H1 (cell line): ENCODE data around the gene CAPN15. TPM values are rescaled to one million over a fixed set of nuclear protein-coding genes. Genes with fewer than 3 reads are reported as not detected.

Experiments
- CTCF ChIA-PET: fragments of 300-600 bp; sonication (Branson Sonifier 250); formaldehyde crosslinking; loops from one replicate; lab custom pipeline; 2021; ENCODE audit not compliant: partially characterized antibody; lab: Charles Lee
- POLR2A ChIA-PET: fragments of 300-600 bp; sonication (Branson Sonifier 250); formaldehyde crosslinking; loops from one replicate; lab custom pipeline; 2021; ENCODE audit warnings: inconsistent platforms; ENCODE audit not compliant: partially characterized antibody; lab: Charles Lee
- DNase-seq, 2 experiments: peaks; one replicate each; pipeline versions ENCODE4 v3.0.0 to v3.0.0-alpha.2; 2010 to 2022; ENCODE audit warnings: low spot score in 2 of 2, low read depth in 1 of 2, mixed read lengths in 1 of 2
- FAIRE-seq: peaks from 2 replicates; lab custom pipeline; 2011; peaks lifted over from hg19 to GRCh38; lab: Jason Lieb, UNC
- H2AFZ ChIP-seq: 2 replicates; pipeline ENCODE4 v1.8.1; 2012; ENCODE audit warnings: low read length, inconsistent platforms
- H2AK5ac ChIP-seq: 2 replicates; pipeline ENCODE4 v1.6.1; 2013; ENCODE audit warnings: low read depth, low read length
- H2BK120ac ChIP-seq: replicated peaks from 2 replicates; pipeline ENCODE3; 2013; ENCODE audit warnings: low read depth, low read length, inconsistent platforms
- H2BK12ac ChIP-seq: 2 replicates; pipeline ENCODE4 v1.6.1; 2013; ENCODE audit warnings: low read depth, low read length
- H2BK15ac ChIP-seq: 2 replicates; pipeline ENCODE4 v1.6.1; 2013; ENCODE audit warnings: low read length
- H2BK20ac ChIP-seq: 2 replicates; pipeline ENCODE4 v1.6.1; 2013; ENCODE audit warnings: low read length
- H2BK5ac ChIP-seq: 2 replicates; pipeline ENCODE4 v1.6.1; 2013; ENCODE audit warnings: low read depth, low read length
- H3K14ac ChIP-seq: 2 replicates; pipeline ENCODE4 v1.6.1; 2013; ENCODE audit warnings: inconsistent platforms; ENCODE audit not compliant: insufficient read length
- H3K18ac ChIP-seq: 2 replicates; pipeline ENCODE4 v1.6.1; 2013; ENCODE audit warnings: low read length; ENCODE audit errors: extremely low read depth
- H3K23ac ChIP-seq: 2 replicates; pipeline ENCODE4 v1.6.1; 2013; ENCODE audit warnings: inconsistent platforms; ENCODE audit not compliant: insufficient read length
- H3K23me2 ChIP-seq: 2 replicates; pipeline ENCODE4 v1.6.1; 2013; ENCODE audit warnings: low read depth, low read length
- H3K27ac ChIP-seq: 2 replicates; pipeline ENCODE4 v1.6.1; 2011; ENCODE audit warnings: low read depth, low read length, inconsistent platforms
- H3K27me3 ChIP-seq, 4 experiments: replicated peaks in 1 of 4; 1 replicate in 1 of 4; 2 replicates in 3 of 4; pipeline versions ENCODE4 v1.6.1 to v1.8.1; 2011 to 2013; ENCODE audit warnings: low read length in 3 of 4, mild to moderate bottlenecking in 3 of 4, inconsistent platforms in 2 of 4, mixed read lengths in 2 of 4, moderate library complexity in 1 of 4; ENCODE audit not compliant: control insufficient read depth in 3 of 4, insufficient read depth in 3 of 4; ENCODE audit errors: extremely low read depth in 1 of 4
- H3K36me3 ChIP-seq, 4 experiments: 2 replicates each; pipeline versions ENCODE4 v1.6.1 to v1.8.1; 2011 to 2013; ENCODE audit warnings: mild to moderate bottlenecking in 4 of 4, low read length in 3 of 4, moderate library complexity in 2 of 4, control low read depth in 1 of 4, inconsistent platforms in 1 of 4; ENCODE audit not compliant: insufficient read depth in 4 of 4, control insufficient read depth in 2 of 4
- H3K4ac ChIP-seq: replicated peaks from 2 replicates; pipeline ENCODE3; 2013; ENCODE audit warnings: low read length, low read depth, mixed read lengths, inconsistent platforms; ENCODE audit not compliant: insufficient read length
- H3K4me1 ChIP-seq, 4 experiments: replicated peaks in 1 of 4; 1 replicate in 1 of 4; 2 replicates in 3 of 4; pipeline versions ENCODE4 v1.6.1 to v1.8.1; 2011 to 2013; ENCODE audit warnings: low read length in 3 of 4, inconsistent platforms in 2 of 4, mixed read lengths in 1 of 4; ENCODE audit not compliant: insufficient read depth in 4 of 4, control insufficient read depth in 3 of 4
- H3K4me2 ChIP-seq, 2 experiments: 2 replicates each; pipeline versions ENCODE4 v1.6.1 to v1.8.1; 2011 to 2013; ENCODE audit warnings: low read depth in 2 of 2, low read length in 2 of 2, control low read depth in 1 of 2, inconsistent platforms in 1 of 2, mild to moderate bottlenecking in 1 of 2; ENCODE audit not compliant: insufficient read depth in 1 of 2
- H3K4me3 ChIP-seq, 4 experiments: fragments of 200-600, 300-600 bp in 1 of 4; sonication (generic), shearing (Covaris generic), sonication (Bioruptor Twin) in 1 of 4; 2 replicates each; pipeline versions ENCODE4 v1.5.1 to v1.8.1; 2011 to 2016; ENCODE audit warnings: low read length in 4 of 4, low read depth in 3 of 4, control low read depth in 2 of 4, inconsistent platforms in 2 of 4, mild to moderate bottlenecking in 2 of 4, mixed read lengths in 1 of 4, moderate library complexity in 1 of 4; ENCODE audit not compliant: insufficient read depth in 2 of 4; ENCODE audit errors: extremely low read depth in 1 of 4
- H3K56ac ChIP-seq: replicated peaks from 2 replicates; pipeline ENCODE3; 2013; ENCODE audit warnings: low read depth, mild to moderate bottlenecking, mixed read lengths, low read length, inconsistent platforms; ENCODE audit not compliant: insufficient read length
- H3K79me1 ChIP-seq: 2 replicates; pipeline ENCODE4 v1.6.1; 2013; ENCODE audit warnings: low read depth, low read length, control low read depth
- H3K79me2 ChIP-seq, 2 experiments: 2 replicates each; pipeline versions ENCODE4 v1.6.1 to v1.8.1; 2012 to 2013; ENCODE audit warnings: low read length in 2 of 2, mild to moderate bottlenecking in 2 of 2, inconsistent platforms in 1 of 2; ENCODE audit not compliant: insufficient read depth in 2 of 2, control insufficient read depth in 1 of 2
- H3K9ac ChIP-seq, 4 experiments: replicated peaks in 1 of 4; 1 replicate in 1 of 4; 2 replicates in 3 of 4; pipeline versions ENCODE4 v1.6.1 to v1.8.1; 2011 to 2013; ENCODE audit warnings: low read depth in 3 of 4, low read length in 3 of 4, control low read depth in 2 of 4, mild to moderate bottlenecking in 2 of 4, moderate library complexity in 2 of 4, inconsistent platforms in 1 of 4; ENCODE audit errors: extremely low read depth in 1 of 4
- H3K9me3 ChIP-seq, 2 experiments: 2 replicates each; pipeline versions ENCODE4 v1.6.1 to v1.8.1; 2012 to 2013; ENCODE audit warnings: mild to moderate bottlenecking in 2 of 2, moderate library complexity in 2 of 2, control low read depth in 1 of 2, inconsistent platforms in 1 of 2, low read depth in 1 of 2, low read length in 1 of 2, mixed read lengths in 1 of 2; ENCODE audit not compliant: insufficient read depth in 2 of 2
- H4K20me1 ChIP-seq, 2 experiments: replicated peaks in 1 of 2; 2 replicates each; pipeline versions ENCODE3 to v1.8.1; 2011 to 2013; ENCODE audit warnings: inconsistent platforms in 2 of 2, low read length in 2 of 2, mild to moderate bottlenecking in 1 of 2; ENCODE audit not compliant: insufficient read depth in 2 of 2, control insufficient read depth in 1 of 2
- H4K5ac ChIP-seq: 2 replicates; pipeline ENCODE4 v1.6.1; 2013; ENCODE audit warnings: low read length, low read depth, mixed read lengths, inconsistent platforms; ENCODE audit not compliant: insufficient read length
- H4K8ac ChIP-seq: 2 replicates; pipeline ENCODE4 v1.8.0; 2013; ENCODE audit warnings: mild to moderate bottlenecking, moderate library complexity, low read length, inconsistent platforms; ENCODE audit not compliant: insufficient read depth; ENCODE audit errors: extremely low read depth
- H4K91ac ChIP-seq: replicated peaks from 2 replicates; pipeline ENCODE3; 2013; ENCODE audit warnings: low read length, mixed read lengths, inconsistent platforms; ENCODE audit not compliant: insufficient read length
- ATF2 ChIP-seq: IDR thresholded peaks from 2 replicates; pipeline ENCODE4 v1.6.1; 2012; ENCODE audit warnings: low read length, inconsistent platforms
- BRCA1 ChIP-seq: IDR thresholded peaks from 2 replicates; pipeline ENCODE4 v1.6.1; 2012; ENCODE audit warnings: low read depth, low read length, improper control_type of control experiment
- CEBPB ChIP-seq: IDR thresholded peaks from 2 replicates; pipeline ENCODE4 v1.6.1; 2012; ENCODE audit warnings: low read depth, low read length
- CTBP2 ChIP-seq: IDR thresholded peaks from 2 replicates; pipeline ENCODE4 v1.7.0; 2011; ENCODE audit warnings: borderline replicate concordance, mild to moderate bottlenecking, moderate library complexity, mixed read lengths, low read length; ENCODE audit not compliant: insufficient read depth, insufficient read length
- POLR2A ChIP-seq, 2 experiments: IDR thresholded peaks; 1 replicate in 1 of 2; 2 replicates in 1 of 2; pipeline ENCODE4 v1.6.1; 2011; ENCODE audit warnings: low read depth in 2 of 2, low read length in 2 of 2, mild to moderate bottlenecking in 2 of 2; ENCODE audit errors: control extremely low read depth in 1 of 2
- SIX5 ChIP-seq: IDR thresholded peaks from 2 replicates; pipeline ENCODE4 v1.6.1; 2011; ENCODE audit warnings: mild to moderate bottlenecking, low read depth, low read length
- WGBS, 2 experiments: shearing (Covaris generic) in 1 of 2; methylation state at CpG; one replicate each; pipeline versions ENCODE4 v1.1.6 to v1.1.7; 2013 to 2015; ENCODE audit warnings: low lambda C conversion rate in 2 of 2, mixed read lengths in 2 of 2, inconsistent platforms in 1 of 2, low coverage in 1 of 2, missing lambda C conversion rate in 1 of 2; ENCODE audit not compliant: insufficient replicate concordance in 2 of 2, insufficient coverage in 1 of 2, insufficient read length in 1 of 2; ENCODE audit errors: extremely low coverage in 1 of 2, missing lambda C conversion rate in 1 of 2; 5-methylcytosine and 5-hydroxymethylcytosine counted together
- polyA plus RNA-seq, 7 experiments: library from polyadenylated mRNA; depleted of rRNA in 3 of 7; stranded (reverse) in 5 of 7; unstranded in 2 of 7; fragments of >200 nt in 5 of 7; fragments of 200-250 nt in 2 of 7; gene quantifications; 1 replicate in 5 of 7; 2 replicates in 1 of 7; 4 replicates in 1 of 7; pipeline versions ENCODE4 v1.2.1 to v1.2.3, GENCODE V29; 2011 to 2013; ENCODE audit warnings: missing spikeins in 2 of 7, mixed read lengths in 2 of 7
- total RNA-seq: library from RNA; stranded (reverse); fragmentation: NEBNext Ultra II Directional; extraction: Animal tissue kit (Norgen Biotek cat#: 25700); gene quantifications from 2 replicates; pipeline ENCODE4 v1.2.1, GENCODE V29; 2021

CAPN15 gene
- total and polyA plus RNA-seq, 2 of the 8 experiments (the other 6 are each of a cell fraction or from before 2014, with no cell fraction given), result 38.9 to 76.9 TPM

- Histone ChIP-seq H3K56ac (no peak overlapping the region), H3K27me3 (peaks cover 0 to 37% (median 27%) of the 10 kb centered on the region in 4 experiments; a peak in 5 of 7 replicates), H4K5ac (no peak overlapping the region), H3K23ac (no peak overlapping the region), H3K27ac (no peak overlapping the region), H3K4me3 (no peak overlapping the region), H3K79me1 (peaks cover 8% of the 10 kb centered on the region; the same call in 1 of the 2 replicates), H2BK15ac (no peak overlapping the region), H2AK5ac (peak overlapping the region; percentile 56; the same call in 1 of the 2 replicates), H2AFZ (no peak overlapping the region), H3K4me1 (peaks cover 0 to 33% (median 23%) of the 10 kb centered on the region in 4 experiments; a peak in 6 of 7 replicates), H3K36me3 (no peaks in the 10 kb centered on the region), H3K4ac (peak overlapping the region; percentile 11), H3K23me2 (peaks cover 12% of the 10 kb centered on the region), H3K9ac (no peak overlapping the region), H3K79me2 (peaks cover 0 to 15% of the 10 kb centered on the region in 2 experiments; a peak in 2 of 4 replicates), H3K9me3 (no peaks in the 10 kb centered on the region), H2BK120ac (no peak overlapping the region), H3K14ac (no peak overlapping the region), H2BK12ac (0 out of 2 replicates have a peak overlapping the region, but pooled peaks have one; percentile 50), H3K18ac (no peak overlapping the region), H4K8ac (no peak overlapping the region), H3K4me2 (no peak overlapping the region), H2BK20ac (no peak overlapping the region), H2BK5ac (no peak overlapping the region), H4K91ac (no peak overlapping the region), H4K20me1 (peaks cover 12 to 34% of the 10 kb centered on the region in 2 experiments)
- ChIA-PET CTCF (interaction anchor here (0.6 to 4.3 kb wide), 6 partner anchors 9 to 295 kb away, joined by 3 to 30 read pairs (median 3); no protein-coding TSS in a partner anchor), POLR2A (interaction anchor here (0.6 to 2.3 kb wide), 14 partner anchors 8 to 134 kb away, joined by 3 to 9 read pairs (median 4); partner anchors contain the start of genes ANTKMT, METTL26, NHLRC4 and WFIKKN1)
- FAIRE-seq, result no peak
- DNase-seq, result no peak
- TF ChIP-seq POLR2A (IDR thresholded peaks at IDR 0.05; ENCODE audit: control extremely low read depth in 1 of 2, low read depth in 2 of 2, low read length in 2 of 2) (peak in 1 of 2 experiments; percentile 45; a peak in 2 of 3 replicates), ATF2 (no peak), BRCA1 (no peak), CEBPB (no peak), SIX5 (no peak), CTBP2 (no peak)
- 85% methylated on average over 14 of the region's 14 CpGs; no CpG with 5 or more reads in 1 of the 2 experiments for whole genome bisulfite sequencing, 2 experiments
Observed at GRCh38 chr16:586645-587590, 59.4 kb downstream of the CAPN15 start.
